Liver (tissue), 9 donors: Measurements from ENCODE around the gene WLS. TPM values are rescaled to one million over a fixed set of nuclear protein-coding genes. Genes with fewer than 3 reads are reported as not detected.

Experiments used
- DNase-seq: peaks from one replicate; pipeline ENCODE4 v3.0.0-alpha.2; 2017; ENCODE audit warnings: low spot score
- H3K27ac ChIP-seq, 2 donors: one replicate each; pipeline ENCODE4 v1.7.0; 2013; ENCODE audit warnings: inconsistent platforms in 2 of 2, low read length in 2 of 2, control low read depth in 1 of 2, low read depth in 1 of 2, mild to moderate bottlenecking in 1 of 2
- H3K27me3 ChIP-seq, 4 donors: one replicate each; pipeline versions ENCODE4 v1.6.1 to v1.7.0; 2013; ENCODE audit warnings: low read length in 3 of 4, inconsistent platforms in 1 of 4, mild to moderate bottlenecking in 1 of 4, moderate library complexity in 1 of 4; ENCODE audit not compliant: control insufficient read depth in 4 of 4, insufficient read depth in 4 of 4
- H3K36me3 ChIP-seq, 4 donors: one replicate each; pipeline versions ENCODE4 v1.6.1 to v1.7.0; 2013; ENCODE audit warnings: low read length in 3 of 4, mild to moderate bottlenecking in 3 of 4, low read depth in 1 of 4, moderate library complexity in 1 of 4; ENCODE audit not compliant: control insufficient read depth in 4 of 4, insufficient read depth in 3 of 4
- H3K4me1 ChIP-seq, 4 donors: one replicate each; pipeline versions ENCODE4 v1.6.1 to v1.7.0; 2013; ENCODE audit warnings: low read length in 3 of 4, mild to moderate bottlenecking in 3 of 4, moderate library complexity in 1 of 4; ENCODE audit not compliant: control insufficient read depth in 4 of 4, insufficient read depth in 4 of 4
- H3K4me3 ChIP-seq, 3 donors: one replicate each; pipeline versions ENCODE4 v1.6.1 to v1.7.0; 2013; ENCODE audit warnings: low read length in 3 of 3, control low read depth in 1 of 3, low read depth in 1 of 3, mild to moderate bottlenecking in 1 of 3
- H3K9ac ChIP-seq, 2 donors: one replicate each; pipeline ENCODE4 v1.7.0; 2013; ENCODE audit warnings: low read length in 2 of 2, mild to moderate bottlenecking in 2 of 2, moderate library complexity in 2 of 2, control low read depth in 1 of 2, low read depth in 1 of 2
- H3K9me3 ChIP-seq, 4 donors: one replicate each; pipeline versions ENCODE4 v1.6.1 to v1.7.0; 2013; ENCODE audit warnings: low read length in 3 of 4; ENCODE audit not compliant: control insufficient read depth in 4 of 4
- ATF3 ChIP-seq: IDR thresholded peaks from 2 replicates; pipeline ENCODE4 v1.6.1; 2016; ENCODE audit warnings: antibody characterized with exemption
- EGR1 ChIP-seq, 2 donors: IDR thresholded peaks; 2 replicates each; pipeline ENCODE4 v1.6.1; 2016 to 2018; ENCODE audit warnings: antibody characterized with exemption in 2 of 2, low read depth in 2 of 2
- FOXA1 ChIP-seq: IDR thresholded peaks from 2 replicates; pipeline ENCODE4 v1.6.1; 2016; ENCODE audit warnings: antibody characterized with exemption
- FOXA2 ChIP-seq: IDR thresholded peaks from 2 replicates; pipeline ENCODE4 v1.6.1; 2016; ENCODE audit warnings: antibody characterized with exemption
- GABPA ChIP-seq, 2 donors: IDR thresholded peaks in 1 of 2; conservative IDR thresholded peaks in 1 of 2; 2 replicates each; pipeline ENCODE4 v1.6.1; 2016; ENCODE audit warnings: antibody characterized with exemption in 2 of 2, mild to moderate bottlenecking in 1 of 2, moderate library complexity in 1 of 2
- HNF4A ChIP-seq, 2 donors: conservative IDR thresholded peaks; 2 replicates each; pipeline ENCODE4 v1.6.1; 2016; ENCODE audit warnings: antibody characterized with exemption in 2 of 2, mild to moderate bottlenecking in 2 of 2
- HNF4G ChIP-seq: IDR thresholded peaks from 2 replicates; pipeline ENCODE4 v1.6.1; 2016; ENCODE audit warnings: antibody characterized with exemption
- JUND ChIP-seq, 2 donors: IDR thresholded peaks; 2 replicates each; pipeline ENCODE4 v1.6.1; 2016; ENCODE audit warnings: antibody characterized with exemption in 2 of 2
- NR2F2 ChIP-seq: IDR thresholded peaks from 2 replicates; pipeline ENCODE4 v1.6.1; 2016; ENCODE audit warnings: antibody characterized with exemption
- RAD21 ChIP-seq, 2 donors: IDR thresholded peaks; 2 replicates each; pipeline ENCODE4 v1.6.1; 2016; ENCODE audit warnings: antibody characterized with exemption in 2 of 2, mild to moderate bottlenecking in 2 of 2
- REST ChIP-seq: IDR thresholded peaks from 2 replicates; pipeline ENCODE4 v1.6.1; 2016; ENCODE audit warnings: antibody characterized with exemption, mild to moderate bottlenecking
- RXRA ChIP-seq, 2 donors: IDR thresholded peaks; 2 replicates each; pipeline ENCODE4 v1.6.1; 2017 to 2018; ENCODE audit warnings: antibody characterized with exemption in 2 of 2, mild to moderate bottlenecking in 1 of 2
- SP1 ChIP-seq: IDR thresholded peaks from 2 replicates; pipeline ENCODE4 v1.6.1; 2018; ENCODE audit warnings: antibody characterized with exemption, mild to moderate bottlenecking
- TAF1 ChIP-seq: conservative IDR thresholded peaks from 2 replicates; pipeline ENCODE4 v1.6.1; 2016; ENCODE audit warnings: antibody characterized with exemption, mild to moderate bottlenecking
- YY1 ChIP-seq: IDR thresholded peaks from 2 replicates; pipeline ENCODE4 v1.6.1; 2016; ENCODE audit warnings: antibody characterized with exemption, mild to moderate bottlenecking
- ZBTB33 ChIP-seq: IDR thresholded peaks from 2 replicates; pipeline ENCODE4 v1.6.1; 2016; ENCODE audit warnings: antibody characterized with exemption
- WGBS: extraction: QIAGEN DNeasy Blood & Tissue Kit; methylation state at CpG from one replicate; pipeline ENCODE4 v1.1.7; 2013; 5-methylcytosine and 5-hydroxymethylcytosine counted together
- polyA plus RNA-seq, 2 donors: library from polyadenylated mRNA; stranded (reverse) in 1 of 2; unstranded in 1 of 2; fragments of 200-250 nt in 1 of 2; fragments of >200 nt in 1 of 2; fragmentation: Nextera tagmentation in 1 of 2; extraction: Ambion mirVana in 1 of 2; gene quantifications; one replicate each; pipeline versions ENCODE4 v1.2.1 to v1.2.3, GENCODE V29; 2013 to 2015
- total RNA-seq, 2 donors: library from RNA; depleted of rRNA; stranded (reverse); fragments of >200 nt; gene quantifications; one replicate each; pipeline ENCODE4 v1.2.3, GENCODE V29; 2014
- TF ChIP-seq, protein P1 (sequence below): fragments of 150-350 bp; IDR thresholded peaks from 2 replicates; pipeline ENCODE4 v1.5.1; 2017; ENCODE audit warnings: improper control_type of control experiment, low read depth, low read length; ENCODE audit not compliant: missing input control
- TF ChIP-seq, protein P2 (sequence below): IDR thresholded peaks from 2 replicates; pipeline ENCODE4 v1.6.1; 2016; ENCODE audit warnings: antibody characterized with exemption
- donor health status: healthy.
- donor health status: healthy.
- donor health status: healthy.
- donor health status: healthy.
- donor health status: healthy.

WLS gene
- total and polyA plus RNA-seq, 4 donors, result 3.2 to 12.5 (median 7.7) TPM

- Histone ChIP-seq H3K9me3 (no peaks in the 10 kb centered on the region), H3K36me3 (no peaks in the 10 kb centered on the region), H3K27ac (no peak overlapping the region), H3K27me3 (no peaks in the 10 kb centered on the region), H3K9ac (no peak overlapping the region), H3K4me1 (peaks cover 11 to 30% (median 27%) of the 10 kb centered on the region in 4 donors), H3K4me3 (no peak overlapping the region)
- DNase-seq, result no peak
- TF ChIP-seq NR2F2 (no peak), HNF4A (conservative IDR thresholded peaks at IDR 0.05) (no peak), ZBTB33 (no peak), JUND (IDR thresholded peaks at IDR 0.05) (no peak), RXRA (IDR thresholded peaks at IDR 0.05) (no peak), GABPA (IDR thresholded peaks at IDR 0.05 in 1 of 2, conservative IDR thresholded peaks at IDR 0.05 in 1 of 2) (no peak), EGR1 (IDR thresholded peaks at IDR 0.05; ENCODE audit: low read depth in 2 of 2) (no peak)
- TF ChIP-seq, protein P1, sequence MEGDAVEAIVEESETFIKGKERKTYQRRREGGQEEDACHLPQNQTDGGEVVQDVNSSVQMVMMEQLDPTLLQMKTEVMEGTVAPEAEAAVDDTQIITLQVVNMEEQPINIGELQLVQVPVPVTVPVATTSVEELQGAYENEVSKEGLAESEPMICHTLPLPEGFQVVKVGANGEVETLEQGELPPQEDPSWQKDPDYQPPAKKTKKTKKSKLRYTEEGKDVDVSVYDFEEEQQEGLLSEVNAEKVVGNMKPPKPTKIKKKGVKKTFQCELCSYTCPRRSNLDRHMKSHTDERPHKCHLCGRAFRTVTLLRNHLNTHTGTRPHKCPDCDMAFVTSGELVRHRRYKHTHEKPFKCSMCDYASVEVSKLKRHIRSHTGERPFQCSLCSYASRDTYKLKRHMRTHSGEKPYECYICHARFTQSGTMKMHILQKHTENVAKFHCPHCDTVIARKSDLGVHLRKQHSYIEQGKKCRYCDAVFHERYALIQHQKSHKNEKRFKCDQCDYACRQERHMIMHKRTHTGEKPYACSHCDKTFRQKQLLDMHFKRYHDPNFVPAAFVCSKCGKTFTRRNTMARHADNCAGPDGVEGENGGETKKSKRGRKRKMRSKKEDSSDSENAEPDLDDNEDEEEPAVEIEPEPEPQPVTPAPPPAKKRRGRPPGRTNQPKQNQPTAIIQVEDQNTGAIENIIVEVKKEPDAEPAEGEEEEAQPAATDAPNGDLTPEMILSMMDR, result no peak
- WGBS, result 91% methylated on average over 4 of the region's 4 CpGs
Observed at GRCh38 chr1:68147534-68148171, 84.7 kb downstream of the WLS start.

- H3K9ac ChIP-seq, result peak overlapping the region in 1 of 2 donors; percentile 76
- H3K36me3 ChIP-seq, result no peaks in the 10 kb centered on the region
- peak overlapping the region; percentile 78 to 88 for H3K27ac ChIP-seq
- H3K4me3 ChIP-seq, result no peak overlapping the region
- H3K4me1 ChIP-seq, result peaks cover 11 to 33% (median 27%) of the 10 kb centered on the region in 4 donors
- DNase-seq, result no peak
- no peaks in the 10 kb centered on the region for H3K27me3 ChIP-seq
- WGBS, result 24% methylated on average over 10 of the region's 10 CpGs
- no peaks in the 10 kb centered on the region for H3K9me3 ChIP-seq
- TF ChIP-seq FOXA1 (peak; percentile 80), ATF3 (peak; percentile 66), TAF1 (peak; percentile 44), REST (peak; percentile 89), YY1 (peak; percentile 74), EGR1 (IDR thresholded peaks at IDR 0.05; ENCODE audit: low read depth in 2 of 2) (peak; percentile 69 to 96), HNF4G (peak; percentile 92), HNF4A (conservative IDR thresholded peaks at IDR 0.05) (peak; percentile 95 to 96), RAD21 (IDR thresholded peaks at IDR 0.05) (peak; percentile 59 to 63), FOXA2 (peak; percentile 87), GABPA (IDR thresholded peaks at IDR 0.05 in 1 of 2, conservative IDR thresholded peaks at IDR 0.05 in 1 of 2) (peak; percentile 35 to 82), ZBTB33 (peak; percentile 81), RXRA (IDR thresholded peaks at IDR 0.05) (peak; percentile 80 to 89), JUND (IDR thresholded peaks at IDR 0.05) (peak; percentile 73 to 96), NR2F2 (no peak), SP1 (peak; percentile 98)
- TF ChIP-seq, protein P2, sequence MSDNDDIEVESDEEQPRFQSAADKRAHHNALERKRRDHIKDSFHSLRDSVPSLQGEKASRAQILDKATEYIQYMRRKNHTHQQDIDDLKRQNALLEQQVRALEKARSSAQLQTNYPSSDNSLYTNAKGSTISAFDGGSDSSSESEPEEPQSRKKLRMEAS, result peak; percentile 98
Observed at GRCh38 chr1:68145418-68146126, 86.8 kb downstream of the WLS start.
